Uterus (tissue), 4 donors: ENCODE results near the gene SPSB3. TPM values are rescaled to one million over a fixed set of nuclear protein-coding genes. Genes with fewer than 3 reads are reported as not detected.

ENCODE experiments used
- DNase-seq, 2 donors: peaks; one replicate each; pipeline ENCODE4 v3.0.0-alpha.2; 2019 to 2020
- H3K27ac ChIP-seq, 2 donors: fragments of 200-600 bp; sonication (generic); 1 replicate in 1 of 2; 2 replicates in 1 of 2; pipeline ENCODE4 v1.5.1; 2016 to 2018
- H3K27me3 ChIP-seq, 2 donors: fragments of 200-600 bp; sonication (generic); one replicate each; pipeline ENCODE4 v1.5.1; 2018 to 2019; ENCODE audit warnings: control low read depth in 1 of 2
- H3K36me3 ChIP-seq, 2 donors: fragments of 200-600 bp; sonication (generic); one replicate each; pipeline ENCODE4 v1.5.1; 2019; ENCODE audit warnings: control low read depth in 1 of 2
- H3K4me1 ChIP-seq, 2 donors: fragments of 200-600 bp; sonication (generic); one replicate each; pipeline ENCODE4 v1.5.1; 2018 to 2019; ENCODE audit warnings: control low read depth in 1 of 2
- H3K4me3 ChIP-seq, 2 donors: fragments of 200-600 bp; sonication (generic); 1 replicate in 1 of 2; 2 replicates in 1 of 2; pipeline ENCODE4 v1.5.1; 2018 to 2019; ENCODE audit warnings: mild to moderate bottlenecking in 1 of 2
- H3K9me3 ChIP-seq, 2 donors: fragments of 200-600 bp; sonication (generic); one replicate each; pipeline ENCODE4 v1.5.1; 2019; ENCODE audit warnings: control low read depth in 1 of 2
- CTCF ChIP-seq, 4 experiments: fragments of 200-600 bp in 2 of 4; fragments of 450-650 bp in 2 of 4; sonication (generic) in 2 of 4; IDR thresholded peaks; one replicate each; pipeline ENCODE4 v1.5.1; 2016 to 2019; ENCODE audit warnings: antibody characterized with exemption in 4 of 4, mild to moderate bottlenecking in 2 of 4, moderate library complexity in 1 of 4
- POLR2A ChIP-seq, 2 donors: fragments of 450-650 bp; IDR thresholded peaks; one replicate each; pipeline ENCODE4 v1.6.1; 2016; ENCODE audit warnings: antibody characterized with exemption in 2 of 2, mild to moderate bottlenecking in 1 of 2, moderate library complexity in 1 of 2
- intact Hi-C: fragments of 100-400 bp; cut with DNase I; formaldehyde crosslinking; loops from one replicate; pipeline ENCODE4 v1.15.1; 2023; ENCODE audit warnings: low total_unique reads
- total RNA-seq, 4 donors: library from RNA; depleted of rRNA in 3 of 4; stranded (reverse); fragments of >200 nt in 3 of 4; gene quantifications; one replicate each; pipeline versions ENCODE4 v1.1.0 to v1.2.4, GENCODE V29; 2014 to 2023
- donor health status: DM: yes; HTN: yes; CAD: no.

The SPSB3 gene
- total RNA-seq, 4 donors from 2014 or later = 24.8 to 67.4 (median 55.8) TPM

GRCh38 chr16:1776672-1776955, 5.8 kb downstream of the SPSB3 start:
- TF ChIP-seq POLR2A (IDR thresholded peaks at IDR 0.05) = no peak
- intact Hi-C loops = no loop called here
- H3K4me1 ChIP-seq = peaks cover 0 to 27% of the 10 kb centered on the region in 2 donors
- no peaks in the 10 kb centered on the region for H3K36me3 ChIP-seq
- H3K27me3 ChIP-seq = no peaks in the 10 kb centered on the region
- H3K4me3 ChIP-seq = no peak overlapping the region
- H3K9me3 ChIP-seq = no peaks in the 10 kb centered on the region
- H3K27ac ChIP-seq = no peak overlapping the region
- no peak for DNase-seq

DNA sequence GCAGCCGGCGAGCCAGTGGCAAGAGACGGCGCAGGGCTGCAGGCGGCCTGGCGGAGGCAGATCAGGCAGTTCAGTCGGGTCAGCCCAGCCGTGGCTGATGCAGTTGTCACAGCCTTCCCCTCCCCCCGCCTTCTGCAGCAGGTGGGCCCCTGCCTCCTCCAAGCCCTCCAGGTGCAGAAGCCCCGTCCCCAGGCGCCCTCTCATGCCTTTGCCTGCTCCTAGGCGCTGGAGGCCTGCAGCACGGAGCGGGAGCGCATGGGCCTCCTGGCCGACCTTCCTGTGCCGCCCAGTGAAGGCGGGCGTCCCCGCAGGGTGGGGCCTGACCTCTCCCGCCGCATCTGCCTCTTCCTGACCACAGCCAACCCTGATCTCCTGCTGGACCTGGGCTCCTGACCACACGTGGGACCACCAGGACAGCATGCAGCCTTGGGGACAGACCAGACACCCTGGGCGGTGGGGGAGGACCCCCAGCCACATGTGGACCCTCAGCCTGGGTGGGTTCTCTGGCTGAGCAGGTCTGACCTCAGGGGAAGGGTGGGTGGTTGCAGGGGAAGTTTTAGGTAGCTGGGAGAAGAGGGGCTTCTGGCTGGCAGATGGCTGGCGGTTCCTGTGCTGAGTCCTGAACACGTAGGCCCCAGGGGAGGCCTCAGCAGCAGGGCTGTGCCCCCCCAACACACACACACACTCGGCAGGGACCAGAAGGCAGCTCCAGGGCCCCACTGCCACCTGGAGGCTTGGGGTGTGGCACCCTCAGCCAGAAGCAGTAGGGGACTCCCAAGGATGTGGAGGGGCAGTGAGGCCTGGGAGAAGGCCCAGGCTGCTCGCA, 6.3 kb downstream of the SPSB3 start:
- TF ChIP-seq POLR2A (IDR thresholded peaks at IDR 0.05) = no peak
- TF ChIP-seq CTCF (IDR thresholded peaks at IDR 0.05) = no peak
- H3K27me3 ChIP-seq = no peaks in the 10 kb centered on the region
- H3K9me3 ChIP-seq = no peaks in the 10 kb centered on the region
- no peaks in the 10 kb centered on the region for H3K36me3 ChIP-seq
- no peak overlapping the region for H3K27ac ChIP-seq
- no peak overlapping the region for H3K4me3 ChIP-seq
- DNase-seq = no peak
- intact Hi-C loops = no loop called here
- peaks cover 0 to 23% of the 10 kb centered on the region in 2 donors for H3K4me1 ChIP-seq

DNA sequence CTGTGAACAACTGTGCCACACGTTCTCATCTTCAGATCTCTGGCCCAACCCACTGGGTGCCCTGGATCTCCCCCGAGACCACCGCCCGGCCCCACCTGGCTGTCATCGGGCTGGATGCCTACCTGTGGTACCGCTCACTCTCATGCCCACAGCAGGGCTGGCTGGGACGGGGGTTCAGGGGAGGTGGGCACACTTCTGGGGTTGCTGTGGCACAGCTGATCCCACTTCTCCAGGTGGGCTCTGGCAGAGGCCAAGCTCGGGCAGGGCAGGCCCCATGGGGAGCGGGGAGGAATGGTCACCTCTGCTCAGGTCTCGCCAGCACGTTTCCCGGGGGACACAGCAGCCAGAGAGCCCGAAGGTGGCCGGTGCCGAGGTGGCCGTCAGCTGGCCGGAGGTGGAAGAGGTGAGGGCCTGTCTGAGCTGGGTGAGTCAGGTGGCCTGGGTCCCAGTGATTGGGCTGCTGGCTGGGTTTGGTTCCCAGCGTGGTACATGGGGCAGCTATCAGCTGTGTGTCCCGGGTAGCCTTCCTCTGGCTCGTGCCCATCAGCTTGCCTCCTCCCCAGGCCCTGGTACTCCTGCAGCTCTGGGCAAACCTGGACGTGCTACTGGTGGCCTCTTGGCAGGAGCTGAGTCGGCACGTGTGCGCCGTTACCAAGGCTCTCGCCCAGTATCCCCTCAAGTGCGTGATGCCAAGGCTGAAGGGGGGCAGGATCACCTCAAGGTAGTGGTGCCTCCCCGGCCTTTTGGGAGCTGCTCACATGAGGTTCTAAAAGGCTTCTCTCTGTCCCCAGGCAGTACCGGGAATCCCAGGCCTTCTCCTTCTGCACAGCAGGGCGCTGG, 7.1 kb downstream of the SPSB3 start:
- no peak for TF ChIP-seq POLR2A (IDR thresholded peaks at IDR 0.05)
- no peak for TF ChIP-seq CTCF (IDR thresholded peaks at IDR 0.05)
- H3K9me3 ChIP-seq = no peaks in the 10 kb centered on the region
- intact Hi-C loops = no loop called here
- no peak for DNase-seq
- peaks cover 0 to 25% of the 10 kb centered on the region in 2 donors for H3K4me1 ChIP-seq
- no peaks in the 10 kb centered on the region for H3K36me3 ChIP-seq
- no peaks in the 10 kb centered on the region for H3K27me3 ChIP-seq
- no peak overlapping the region for H3K4me3 ChIP-seq
- no peak overlapping the region for H3K27ac ChIP-seq

DNA sequence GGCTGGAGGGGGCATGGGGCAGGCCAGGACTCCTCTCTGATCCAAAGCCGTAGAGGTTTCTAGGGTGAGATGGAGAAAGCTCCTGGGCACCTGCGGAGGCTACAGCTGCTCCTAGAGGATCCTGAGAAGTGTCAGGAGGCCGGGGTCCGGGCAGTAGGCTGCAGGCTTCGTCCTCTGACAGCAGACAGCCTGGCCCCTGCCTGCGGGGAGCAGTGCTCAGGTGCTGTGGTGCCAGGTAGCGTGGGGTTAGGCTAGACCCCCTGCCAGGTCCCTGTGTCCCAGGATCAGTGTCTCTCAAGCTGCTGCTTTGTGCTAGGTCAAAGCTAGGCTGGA, 8.0 kb downstream of the SPSB3 start:
- H3K36me3 ChIP-seq = no peaks in the 10 kb centered on the region

More for the DNA sequence above, 8.0 kb downstream of the SPSB3 start:
- DNase-seq = no peak
- intact Hi-C loops = no loop called here
- Histone ChIP-seq H3K4me3 (no peak overlapping the region), H3K9me3 (no peaks in the 10 kb centered on the region), H3K27ac (no peak overlapping the region), H3K27me3 (no peaks in the 10 kb centered on the region), H3K4me1 (peaks cover 0 to 33% of the 10 kb centered on the region in 2 donors)
- TF ChIP-seq CTCF (IDR thresholded peaks at IDR 0.05) (no peak), POLR2A (IDR thresholded peaks at IDR 0.05) (no peak)
